Mononuclear cell (primary cell): ENCODE measurements around the gene RRBP1. TPM values are rescaled to one million over a fixed set of nuclear protein-coding genes. Genes with fewer than 3 reads are reported as not detected.

ENCODE experiments used
- H3K27me3 ChIP-seq: 2 replicates; pipeline ENCODE4 v1.6.0; 2011; ENCODE audit warnings: low read length, control low read depth; ENCODE audit not compliant: insufficient read depth
- H3K4me1 ChIP-seq: 2 replicates; pipeline ENCODE4 v1.5.1; 2011; ENCODE audit warnings: mild to moderate bottlenecking, low read length, control low read depth; ENCODE audit not compliant: insufficient read depth
- H3K4me3 ChIP-seq: 2 replicates; pipeline ENCODE4 v1.5.1; 2011; ENCODE audit warnings: mild to moderate bottlenecking, low read length, moderate library complexity
- H3K9me3 ChIP-seq: 2 replicates; pipeline ENCODE4 v1.5.1; 2011; ENCODE audit warnings: low read depth, mild to moderate bottlenecking, control low read depth, low read length
- total RNA-seq: library from RNA; depleted of rRNA; stranded (reverse); fragments of >200 nt; gene quantifications from one replicate; pipeline ENCODE4 v1.2.3, GENCODE V29; 2012

RRBP1 gene
- total RNA-seq, 1 donor = 16.4 TPM

DNA sequence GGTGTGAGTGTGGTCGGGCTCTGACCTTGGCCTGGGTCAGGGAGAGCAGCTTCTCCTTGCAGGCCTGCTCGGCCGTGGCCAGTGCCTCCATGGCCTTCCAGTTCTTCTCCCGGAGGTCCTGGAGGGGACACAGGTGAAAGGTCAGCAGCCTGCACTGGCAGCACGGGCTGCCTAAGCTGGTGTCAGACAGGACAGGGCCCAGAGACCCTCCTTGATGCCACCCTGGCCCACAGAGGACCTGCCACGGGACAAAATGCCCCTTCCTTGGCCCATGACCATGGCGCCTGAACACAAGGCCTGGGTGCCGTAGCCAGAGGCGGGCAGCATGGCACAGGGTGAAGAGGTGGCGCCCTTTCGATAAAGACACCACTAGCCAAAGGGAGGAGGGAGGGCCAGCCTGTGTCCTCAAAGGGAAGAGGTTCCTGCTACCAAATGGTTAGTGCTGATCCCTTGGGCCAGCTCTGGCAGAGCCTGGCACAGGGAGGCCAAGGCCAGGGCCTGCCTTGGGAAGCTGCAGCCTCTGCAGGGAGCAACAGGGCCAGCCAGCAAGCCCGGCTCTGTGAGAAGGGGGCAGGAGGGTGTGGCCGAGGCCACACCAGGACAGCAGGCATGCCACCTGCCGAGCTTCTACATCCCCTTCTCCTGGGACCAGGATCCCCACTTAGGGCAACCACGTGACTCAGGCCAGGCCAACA lies 57.3 kb downstream of the RRBP1 start:
- H3K4me1 ChIP-seq = no peaks in the 10 kb centered on the region
- H3K9me3 ChIP-seq = no peaks in the 10 kb centered on the region
- H3K4me3 ChIP-seq = no peak overlapping the region
- H3K27me3 ChIP-seq = no peaks in the 10 kb centered on the region

DNA sequence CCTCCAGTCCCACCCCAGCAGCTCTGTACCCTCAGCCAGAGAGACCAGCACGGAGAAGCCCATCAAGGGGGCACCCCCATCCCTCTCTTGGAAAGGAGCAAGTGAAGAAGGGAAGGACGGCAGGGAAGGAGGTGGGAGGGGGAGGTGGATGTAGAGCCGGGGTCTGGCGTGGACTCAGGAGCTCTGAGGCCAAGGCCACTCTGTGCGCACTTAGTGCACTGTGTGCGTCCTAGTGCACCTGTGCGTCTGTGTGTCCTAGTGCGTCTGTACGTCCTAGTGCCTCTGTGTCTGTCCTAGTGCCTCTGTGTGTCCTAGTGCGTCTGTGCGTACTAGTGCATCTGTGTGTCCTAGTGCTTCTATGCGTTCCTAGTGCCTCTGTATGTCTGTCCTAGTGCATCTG lies 58.0 kb downstream of the RRBP1 start:
- Histone ChIP-seq H3K4me1 (no peaks in the 10 kb centered on the region), H3K9me3 (no peaks in the 10 kb centered on the region), H3K27me3 (no peaks in the 10 kb centered on the region), H3K4me3 (no peak overlapping the region)

DNA sequence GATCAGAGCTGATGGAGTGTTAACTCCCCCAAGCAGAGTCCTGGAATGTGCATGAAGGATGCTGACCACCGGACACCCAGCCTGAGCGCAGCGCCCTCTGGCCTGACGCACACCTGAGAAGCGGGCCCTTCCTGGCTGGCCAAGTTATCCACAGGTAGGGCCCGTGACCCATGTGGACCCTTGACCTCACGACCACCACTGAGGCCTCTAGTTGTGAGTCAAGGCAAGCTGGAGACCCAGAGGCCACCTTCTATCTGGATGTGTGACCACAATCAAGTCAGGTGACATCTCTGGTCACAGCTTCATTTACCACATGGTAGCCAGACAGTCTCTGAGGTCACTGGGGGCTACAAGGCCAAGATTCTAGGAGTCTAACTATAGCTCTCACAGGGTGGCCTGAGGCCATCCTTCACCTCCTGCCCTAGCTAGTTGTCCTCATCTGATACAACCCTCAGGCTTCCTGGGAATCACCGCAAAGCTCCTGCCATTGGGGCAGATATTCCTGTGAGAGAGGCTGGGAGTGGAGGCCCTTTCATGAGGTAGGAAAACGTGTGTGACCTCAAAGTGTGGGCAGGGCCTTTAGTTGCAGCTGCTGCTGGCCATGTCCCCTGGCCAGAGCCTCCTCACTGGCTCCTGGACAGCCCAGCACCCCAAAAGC lies 59.1 kb downstream of the RRBP1 start:
- Histone ChIP-seq H3K4me3 (no peak overlapping the region), H3K27me3 (no peaks in the 10 kb centered on the region), H3K4me1 (no peaks in the 10 kb centered on the region), H3K9me3 (no peaks in the 10 kb centered on the region)

DNA sequence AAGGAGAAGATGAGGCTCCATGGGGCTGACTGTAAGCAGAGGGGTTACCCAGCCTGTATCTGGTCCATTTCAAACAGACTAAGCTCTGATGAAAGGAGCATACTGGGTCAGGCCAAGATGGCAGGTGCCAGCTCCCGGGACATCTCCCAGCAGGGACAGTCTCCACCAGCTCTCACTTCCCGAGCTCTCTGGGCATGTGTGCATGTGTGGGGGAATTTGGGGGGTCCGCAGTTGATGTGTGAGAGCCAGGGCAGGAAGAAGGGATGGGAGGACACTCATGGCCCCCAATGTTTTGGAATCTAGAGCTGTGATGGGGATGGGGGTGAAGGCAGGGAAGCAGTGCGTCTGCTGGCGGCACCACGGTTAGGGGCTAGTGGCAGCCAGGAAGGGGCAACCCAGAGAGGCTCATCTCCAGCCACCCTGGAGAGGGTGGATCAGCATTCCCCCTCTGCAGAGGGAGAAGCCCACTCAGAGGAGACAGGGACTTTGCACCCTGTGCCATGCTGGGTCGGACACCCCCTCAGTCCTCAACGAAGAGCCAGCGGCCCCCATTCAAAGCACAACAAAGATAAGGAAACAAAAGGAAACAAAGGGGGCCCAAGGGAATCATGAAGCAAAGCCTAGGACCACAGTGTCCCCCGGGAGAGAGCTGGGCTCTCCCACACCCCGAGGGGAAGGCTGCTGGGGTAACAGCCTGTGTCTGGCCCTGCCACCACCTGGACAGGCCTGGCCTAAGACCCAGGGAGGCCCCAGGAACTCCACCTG lies 59.8 kb downstream of the RRBP1 start:
- no peaks in the 10 kb centered on the region for H3K4me1 ChIP-seq
- no peak overlapping the region for H3K4me3 ChIP-seq
- no peaks in the 10 kb centered on the region for H3K27me3 ChIP-seq
- no peaks in the 10 kb centered on the region for H3K9me3 ChIP-seq

DNA sequence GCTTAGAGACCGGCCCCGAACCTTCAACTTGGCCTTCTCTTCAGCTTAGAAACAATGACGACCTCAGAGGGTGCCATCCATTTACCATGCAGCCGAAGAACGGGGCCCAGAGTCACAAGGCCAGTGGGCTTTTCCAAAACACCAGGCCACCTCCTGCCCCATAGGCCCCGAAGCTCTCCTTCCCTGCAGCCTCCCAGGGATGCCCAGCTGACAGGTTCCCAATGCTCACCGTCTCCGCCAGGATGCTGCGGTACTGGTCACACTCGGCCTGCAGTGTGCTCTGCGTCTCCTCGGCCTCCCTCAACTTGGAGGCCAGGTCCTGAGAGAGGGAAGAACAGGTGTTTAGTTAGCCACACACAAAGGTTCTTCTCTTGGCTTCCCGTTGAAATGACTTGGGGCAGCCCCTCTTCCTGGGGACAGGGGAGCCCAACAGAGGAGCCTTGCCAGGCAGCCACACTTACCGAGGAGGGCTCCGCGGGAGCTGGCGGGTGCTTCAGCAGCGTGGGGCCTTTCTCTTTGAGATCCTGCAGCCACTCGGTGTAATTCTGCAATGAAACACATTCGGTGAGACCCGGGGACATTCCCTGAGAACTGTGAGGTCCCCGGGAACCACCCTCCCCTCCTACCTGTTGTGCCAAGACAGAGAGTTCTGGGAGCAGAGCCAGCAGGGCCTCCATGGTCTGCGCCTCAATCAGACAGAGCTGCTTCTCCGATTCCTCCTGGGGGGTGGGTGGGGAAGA lies 60.6 kb downstream of the RRBP1 start:
- H3K4me1 ChIP-seq = no peaks in the 10 kb centered on the region
- no peak overlapping the region for H3K4me3 ChIP-seq
- H3K9me3 ChIP-seq = no peaks in the 10 kb centered on the region
- no peaks in the 10 kb centered on the region for H3K27me3 ChIP-seq

DNA sequence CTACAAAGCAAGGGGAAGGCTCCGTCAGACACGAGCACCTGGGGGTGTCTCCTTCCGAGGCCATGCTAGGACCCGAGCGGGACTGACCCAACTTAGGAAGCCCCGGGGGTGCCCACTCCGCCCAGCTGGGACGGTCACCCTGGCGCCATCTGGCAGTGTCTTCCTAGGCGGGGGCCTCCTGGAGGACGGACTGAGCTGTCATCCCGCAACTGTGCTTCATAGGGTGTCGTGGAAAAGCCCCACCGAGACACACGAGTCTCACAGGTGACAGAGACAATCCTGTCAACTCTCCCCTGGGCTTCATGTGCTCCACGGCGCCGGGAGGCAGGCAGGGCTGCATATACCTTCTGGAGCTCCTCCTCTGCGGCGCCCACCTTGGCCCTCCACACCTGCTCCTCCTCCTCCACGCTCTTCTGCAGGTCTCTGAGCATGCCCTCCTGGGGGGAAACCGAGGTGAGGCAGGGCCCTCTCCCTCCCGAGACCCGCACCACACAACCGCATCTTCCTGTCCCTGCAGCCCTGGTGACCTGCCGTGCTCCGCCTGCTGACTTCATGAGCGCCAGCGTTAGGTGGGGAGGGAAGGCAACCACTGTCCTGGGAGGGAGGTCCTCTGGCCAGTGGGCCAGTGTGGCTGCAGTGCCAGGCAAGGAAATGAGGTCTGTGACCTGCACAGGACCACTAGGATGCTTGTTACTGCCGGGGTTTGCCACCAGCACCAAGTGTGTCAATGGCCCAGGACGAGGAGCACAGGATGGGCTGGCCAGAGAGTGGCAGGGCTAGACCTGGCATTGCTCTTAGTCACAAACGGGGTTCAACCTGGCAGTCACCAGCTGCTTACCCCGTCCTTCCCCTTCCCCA lies 61.4 kb downstream of the RRBP1 start:
- no peak overlapping the region for H3K4me3 ChIP-seq
- no peaks in the 10 kb centered on the region for H3K9me3 ChIP-seq
- H3K27me3 ChIP-seq = no peaks in the 10 kb centered on the region
- no peaks in the 10 kb centered on the region for H3K4me1 ChIP-seq

DNA sequence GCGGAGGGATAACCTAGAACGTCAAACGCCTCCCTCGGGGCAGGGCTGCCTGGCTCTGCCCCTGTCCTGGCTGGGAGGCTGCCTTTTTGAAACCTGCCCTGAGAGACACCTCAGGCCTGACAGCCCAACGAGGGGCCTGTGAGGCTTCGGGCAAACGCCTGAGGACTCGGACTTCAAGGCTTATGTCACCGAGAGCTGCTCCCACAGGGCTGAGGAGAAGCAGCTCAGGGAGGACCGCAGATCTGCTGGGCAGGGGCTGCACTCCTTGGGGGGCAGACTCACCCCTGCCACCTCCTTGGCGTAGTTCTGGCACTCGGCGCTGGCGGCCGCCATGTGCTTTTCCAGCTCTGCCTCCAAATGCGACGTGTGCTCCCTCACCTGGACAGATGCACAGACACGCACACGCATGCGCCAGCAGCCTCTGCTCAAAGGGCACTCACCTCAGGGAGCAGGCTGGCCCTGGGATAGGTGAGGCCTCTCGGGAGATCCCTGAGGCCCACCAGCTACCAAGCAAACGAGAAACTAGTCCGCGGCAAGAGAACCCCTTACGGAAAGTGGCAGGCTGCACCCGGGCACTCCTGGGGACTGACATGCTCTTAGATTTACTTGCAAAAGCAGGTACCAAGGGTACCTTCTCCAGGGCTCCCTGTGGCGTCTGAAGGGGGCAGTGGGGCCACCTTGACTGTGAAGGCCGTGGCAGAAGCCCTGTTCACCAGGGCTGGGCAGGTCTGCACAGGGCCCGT lies 62.5 kb downstream of the RRBP1 start:
- Histone ChIP-seq H3K4me1 (no peaks in the 10 kb centered on the region), H3K27me3 (no peaks in the 10 kb centered on the region), H3K4me3 (no peak overlapping the region), H3K9me3 (no peaks in the 10 kb centered on the region)

DNA sequence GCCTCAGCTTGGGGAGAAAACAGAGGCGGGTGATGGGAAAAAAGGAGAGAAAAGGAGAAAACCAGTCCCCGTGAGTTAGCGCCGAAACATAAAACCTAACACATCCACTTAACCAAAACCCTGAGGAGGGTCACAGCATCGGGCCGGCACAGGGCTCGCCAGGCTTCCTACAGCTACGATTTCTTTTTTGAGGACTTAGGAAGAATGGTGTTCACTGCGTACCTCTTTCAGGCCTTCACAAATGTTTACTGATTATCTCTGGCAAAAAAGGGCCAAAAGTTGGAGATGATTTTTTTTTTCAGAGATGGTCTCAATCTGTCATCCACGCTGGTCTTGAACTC lies 63.4 kb downstream of the RRBP1 start:
- Histone ChIP-seq H3K4me3 (no peak overlapping the region), H3K9me3 (no peaks in the 10 kb centered on the region), H3K27me3 (no peaks in the 10 kb centered on the region), H3K4me1 (no peaks in the 10 kb centered on the region)

DNA sequence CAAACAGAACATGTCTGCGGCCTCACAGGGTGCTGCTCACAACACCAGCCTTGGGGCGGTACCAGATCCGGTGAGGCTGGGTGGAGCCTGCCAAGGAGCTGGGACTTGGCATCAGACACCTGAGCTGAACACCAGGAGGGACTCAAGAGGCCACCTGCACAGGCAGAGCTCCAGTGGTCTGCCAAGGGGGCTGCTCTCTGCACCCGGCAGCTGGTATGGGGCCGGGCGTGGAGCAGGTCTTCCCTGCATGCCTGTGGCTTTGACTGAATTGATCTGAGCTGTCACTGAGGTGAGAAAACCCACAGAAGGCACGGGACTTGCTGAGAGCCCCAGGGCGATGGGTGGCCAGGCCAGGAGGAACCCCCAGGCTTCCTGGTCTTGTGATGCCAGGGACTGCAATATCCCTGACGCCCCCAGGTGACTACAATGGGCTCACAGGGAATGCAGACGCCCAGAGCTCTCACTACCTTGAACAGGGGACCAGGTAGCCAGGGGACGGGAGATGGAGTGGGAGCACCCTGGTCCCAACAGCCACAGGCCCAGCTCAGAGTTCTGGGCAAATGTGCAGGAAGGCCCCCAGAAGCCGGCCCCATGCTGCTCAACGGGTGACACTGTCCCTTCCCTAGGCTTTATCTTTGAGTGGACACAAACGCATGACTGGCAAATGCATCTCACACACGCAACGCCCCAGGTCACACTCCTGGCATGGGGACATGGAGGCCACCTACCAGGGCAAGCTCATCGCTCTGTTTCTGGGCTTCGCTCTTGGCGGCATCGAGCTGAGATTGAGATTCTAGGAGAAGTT lies 64.0 kb downstream of the RRBP1 start:
- Histone ChIP-seq H3K4me3 (no peak overlapping the region), H3K27me3 (no peaks in the 10 kb centered on the region)

DNA sequence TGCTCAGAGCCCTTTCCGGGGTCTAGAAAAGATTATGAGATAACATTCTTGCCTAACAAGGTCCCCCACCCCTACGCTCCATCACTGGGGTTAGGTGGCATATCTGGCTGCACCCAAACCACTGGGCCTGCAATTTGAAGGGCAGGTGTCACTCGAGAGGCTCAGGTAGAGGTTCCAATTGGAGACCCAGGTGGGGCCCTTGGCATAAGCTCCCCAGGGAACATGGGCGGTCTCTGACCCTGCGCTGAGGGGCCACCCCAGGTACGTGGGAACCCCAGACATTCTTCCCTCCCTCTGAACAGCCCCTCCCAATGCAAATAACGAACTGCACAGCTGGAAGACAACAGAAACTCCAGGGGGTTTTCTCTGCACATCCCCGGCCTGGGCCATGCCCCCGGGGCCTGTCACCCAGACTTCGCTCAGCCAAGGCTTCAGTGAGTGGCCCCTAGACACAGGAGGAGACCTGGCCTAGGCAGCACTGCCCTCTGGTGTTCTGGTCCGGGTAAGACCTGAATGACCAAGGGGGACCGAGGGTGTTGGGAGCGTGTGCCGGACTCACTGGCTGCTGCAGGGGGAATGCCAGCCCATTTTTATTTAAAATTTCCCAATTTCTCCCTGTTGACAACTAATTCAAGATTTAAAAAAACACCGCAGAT lies 64.7 kb downstream of the RRBP1 start:
- peaks cover 8% of the 10 kb centered on the region for H3K4me1 ChIP-seq
- no peaks in the 10 kb centered on the region for H3K9me3 ChIP-seq
- H3K27me3 ChIP-seq = no peaks in the 10 kb centered on the region
- H3K4me3 ChIP-seq = no peak overlapping the region

More for the DNA sequence above, 64.0 kb downstream of the RRBP1 start:
- no peaks in the 10 kb centered on the region for H3K9me3 ChIP-seq
- peaks cover 2% of the 10 kb centered on the region for H3K4me1 ChIP-seq

DNA sequence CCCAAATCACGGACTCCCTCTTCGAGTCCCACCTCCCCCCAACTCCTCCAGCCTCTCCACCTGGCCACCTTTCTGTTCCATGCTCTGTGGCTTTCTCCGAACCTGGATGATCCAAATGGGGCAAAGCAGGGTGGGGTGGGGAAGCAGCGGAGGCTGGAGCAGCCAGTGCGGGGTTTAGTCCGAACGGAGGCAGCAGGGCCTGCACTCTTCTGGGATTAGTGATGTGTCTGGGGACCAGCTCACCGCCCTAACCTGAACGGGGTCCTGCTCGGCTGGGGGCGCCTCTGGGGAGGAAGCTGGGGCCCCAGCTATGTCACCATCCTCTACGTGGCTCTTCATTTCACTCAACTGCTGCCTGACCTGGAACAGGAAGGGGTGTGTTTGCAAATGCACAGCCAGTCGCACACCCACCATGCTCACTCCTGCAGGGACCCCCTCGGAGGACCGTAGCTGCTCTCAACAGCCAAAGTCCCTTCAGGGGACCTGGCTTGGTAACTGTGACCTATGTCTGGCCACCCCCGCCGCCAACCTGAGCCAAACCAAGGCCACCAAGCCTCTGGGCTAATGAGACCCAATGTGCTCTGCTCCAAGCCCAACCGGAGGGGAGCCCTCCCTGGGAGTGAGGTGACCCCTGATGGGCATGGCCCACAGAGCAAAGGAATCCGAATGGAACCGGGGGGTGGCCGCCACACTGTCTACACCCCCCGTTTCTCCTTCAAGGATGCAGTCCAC lies 65.4 kb downstream of the RRBP1 start:
- Histone ChIP-seq H3K4me1 (peaks cover 14% of the 10 kb centered on the region), H3K27me3 (no peaks in the 10 kb centered on the region), H3K4me3 (no peak overlapping the region), H3K9me3 (no peaks in the 10 kb centered on the region)

DNA sequence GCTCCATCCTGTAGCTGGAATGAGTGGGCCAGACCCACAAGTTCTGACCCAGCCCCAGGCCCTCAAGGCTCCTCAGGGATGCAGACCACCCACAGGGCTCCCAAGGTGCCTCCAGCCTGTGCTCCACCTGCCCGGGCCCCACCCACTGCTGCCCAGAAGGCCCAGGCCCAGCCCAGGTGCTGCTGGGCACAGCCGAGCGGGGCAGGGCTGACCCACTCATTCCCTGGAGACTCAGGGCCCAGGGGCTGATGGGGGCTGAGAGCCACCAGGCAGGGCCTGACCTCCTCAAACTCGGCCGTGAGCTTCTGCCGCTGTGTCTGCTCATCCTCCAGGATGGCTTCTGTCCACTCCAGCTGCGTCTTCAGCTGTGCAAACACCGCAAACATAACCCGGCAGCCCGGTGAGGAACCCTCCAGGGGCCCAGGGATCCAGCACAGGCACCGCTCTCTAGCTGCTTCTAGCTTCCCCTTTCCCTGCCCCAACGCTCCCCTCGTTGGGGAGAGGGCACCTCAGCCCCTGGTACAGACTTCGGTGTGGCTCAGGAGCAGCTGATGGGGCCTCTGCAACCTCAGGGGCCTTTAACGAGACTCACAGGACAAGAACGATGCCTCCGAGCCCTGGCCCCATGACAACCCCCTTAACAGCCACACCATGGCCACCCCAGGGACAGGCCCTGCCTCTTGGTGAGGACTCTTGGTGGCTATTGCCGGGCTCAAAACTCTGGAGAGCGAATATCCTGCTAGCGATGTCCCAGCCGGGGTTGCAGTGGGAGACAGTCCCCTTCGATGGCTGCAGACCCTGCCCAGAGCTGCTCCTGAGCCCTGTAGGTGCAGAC lies 66.2 kb downstream of the RRBP1 start:
- H3K9me3 ChIP-seq = no peaks in the 10 kb centered on the region
- no peaks in the 10 kb centered on the region for H3K27me3 ChIP-seq
- H3K4me1 ChIP-seq = peaks cover 22% of the 10 kb centered on the region
- no peak overlapping the region for H3K4me3 ChIP-seq
